ENCODE measurements around the gene CMIP. TPM values are rescaled to one million over a fixed set of nuclear protein-coding genes. Genes with fewer than 3 reads are reported as not detected.

CMIP gene
- total RNA-seq, 1 donor from 2014 or later: 163 TPM

DNA sequence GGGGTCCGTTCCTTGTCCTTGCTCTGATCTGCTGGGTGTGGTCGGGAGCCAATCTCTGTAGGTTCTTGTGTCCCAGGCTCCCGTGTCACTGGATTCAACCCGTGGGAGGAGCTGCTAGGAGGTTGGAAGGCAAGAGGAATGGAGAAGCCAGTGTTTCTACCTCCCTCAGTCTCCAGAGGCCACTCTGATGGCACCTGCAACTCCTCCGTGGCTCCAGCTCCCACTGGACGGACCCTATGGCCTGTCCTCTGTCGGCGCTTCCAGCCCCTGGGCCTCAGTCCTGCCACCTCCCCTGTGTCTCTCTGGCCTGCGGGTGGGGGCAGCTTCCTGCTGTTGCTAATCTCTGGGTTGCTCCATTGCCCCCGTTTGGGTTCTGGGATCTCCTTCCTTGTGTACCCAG lies 71.1 kb downstream of the CMIP start:
- TF ChIP-seq, protein P1, sequence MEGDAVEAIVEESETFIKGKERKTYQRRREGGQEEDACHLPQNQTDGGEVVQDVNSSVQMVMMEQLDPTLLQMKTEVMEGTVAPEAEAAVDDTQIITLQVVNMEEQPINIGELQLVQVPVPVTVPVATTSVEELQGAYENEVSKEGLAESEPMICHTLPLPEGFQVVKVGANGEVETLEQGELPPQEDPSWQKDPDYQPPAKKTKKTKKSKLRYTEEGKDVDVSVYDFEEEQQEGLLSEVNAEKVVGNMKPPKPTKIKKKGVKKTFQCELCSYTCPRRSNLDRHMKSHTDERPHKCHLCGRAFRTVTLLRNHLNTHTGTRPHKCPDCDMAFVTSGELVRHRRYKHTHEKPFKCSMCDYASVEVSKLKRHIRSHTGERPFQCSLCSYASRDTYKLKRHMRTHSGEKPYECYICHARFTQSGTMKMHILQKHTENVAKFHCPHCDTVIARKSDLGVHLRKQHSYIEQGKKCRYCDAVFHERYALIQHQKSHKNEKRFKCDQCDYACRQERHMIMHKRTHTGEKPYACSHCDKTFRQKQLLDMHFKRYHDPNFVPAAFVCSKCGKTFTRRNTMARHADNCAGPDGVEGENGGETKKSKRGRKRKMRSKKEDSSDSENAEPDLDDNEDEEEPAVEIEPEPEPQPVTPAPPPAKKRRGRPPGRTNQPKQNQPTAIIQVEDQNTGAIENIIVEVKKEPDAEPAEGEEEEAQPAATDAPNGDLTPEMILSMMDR (IDR thresholded peaks at IDR 0.05; ENCODE audit: partially characterized antibody, unreplicated experiment): no peak
- Mint-ChIP-seq H3K4me1 (ENCODE audit: low read depth, unreplicated experiment) (peaks cover 25% of the 10 kb centered on the region), H3K27me3 (ENCODE audit: unreplicated experiment) (peaks cover 19% of the 10 kb centered on the region), H3K36me3 (ENCODE audit: unreplicated experiment) (no peaks in the 10 kb centered on the region), H3K27ac (ENCODE audit: unreplicated experiment) (peak overlapping the region; percentile 91), H3K4me3 (ENCODE audit: unreplicated experiment) (peak overlapping the region; percentile 83), H3K9me3 (ENCODE audit: unreplicated experiment) (peaks cover 18% of the 10 kb centered on the region)
- no peak for DNase-seq

DNA sequence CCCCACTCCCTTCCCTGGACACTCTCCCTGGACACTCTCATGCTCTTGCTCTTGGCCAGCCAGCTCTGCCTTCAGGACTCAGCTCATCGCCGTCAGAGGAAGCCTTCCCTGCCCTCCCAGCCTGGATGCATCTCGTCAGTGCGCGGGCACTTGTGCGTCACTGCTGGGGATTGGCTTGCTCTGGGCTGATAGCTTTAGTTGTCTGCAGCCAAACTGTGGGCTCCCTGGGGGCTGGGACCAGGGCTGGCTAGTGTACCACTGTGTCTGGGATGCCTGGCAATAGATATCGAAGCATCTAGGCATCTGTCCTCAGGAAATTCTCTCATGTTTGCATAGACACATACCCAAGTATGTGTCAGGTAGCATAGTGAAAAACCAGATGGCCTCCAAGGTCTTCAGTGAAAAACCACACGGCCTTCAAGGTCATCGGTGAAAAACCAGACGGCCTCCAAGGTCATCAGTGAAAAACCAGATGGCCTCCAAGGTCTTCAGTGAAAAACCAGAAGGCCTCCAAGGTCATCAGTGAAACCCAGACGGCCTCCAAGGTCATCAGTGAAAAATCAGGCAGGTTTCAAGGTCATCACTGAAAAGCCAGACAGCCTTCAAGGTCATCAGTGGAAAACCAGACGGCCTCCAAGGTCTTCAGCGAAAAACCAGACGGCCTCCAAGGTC lies 72.0 kb downstream of the CMIP start:
- H3K4me3 Mint-ChIP-seq (ENCODE audit: unreplicated experiment): peak overlapping the region; percentile 83
- H3K36me3 Mint-ChIP-seq (ENCODE audit: unreplicated experiment): no peaks in the 10 kb centered on the region
- peaks cover 17% of the 10 kb centered on the region for H3K27me3 Mint-ChIP-seq (ENCODE audit: unreplicated experiment)
- no peak for DNase-seq
- H3K27ac Mint-ChIP-seq (ENCODE audit: unreplicated experiment): peak overlapping the region; percentile 91
- peaks cover 18% of the 10 kb centered on the region for H3K9me3 Mint-ChIP-seq (ENCODE audit: unreplicated experiment)
- TF ChIP-seq, protein P1 (IDR thresholded peaks at IDR 0.05; ENCODE audit: partially characterized antibody, unreplicated experiment): no peak
- peaks cover 33% of the 10 kb centered on the region for H3K4me1 Mint-ChIP-seq (ENCODE audit: low read depth, unreplicated experiment)

DNA sequence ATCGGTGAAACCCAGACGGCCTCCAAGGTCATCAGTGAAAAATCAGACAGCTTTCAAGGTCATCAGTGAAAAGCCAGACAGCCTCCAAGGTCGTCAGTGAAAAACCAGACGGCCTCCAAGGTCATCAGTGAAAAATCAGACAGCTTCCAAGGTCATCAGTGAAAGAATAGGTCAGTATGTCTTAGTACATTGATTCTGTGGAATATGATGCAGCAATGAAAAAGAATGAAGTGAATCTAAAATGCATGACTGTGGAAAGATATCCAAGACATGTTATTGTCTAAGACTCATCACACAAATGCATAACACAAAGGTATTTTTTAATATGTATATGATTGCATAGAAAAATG lies 72.5 kb downstream of the CMIP start:
- Mint-ChIP-seq H3K27me3 (ENCODE audit: unreplicated experiment) (peaks cover 17% of the 10 kb centered on the region), H3K9me3 (ENCODE audit: unreplicated experiment) (peaks cover 18% of the 10 kb centered on the region), H3K4me3 (ENCODE audit: unreplicated experiment) (no peak overlapping the region)

DNA sequence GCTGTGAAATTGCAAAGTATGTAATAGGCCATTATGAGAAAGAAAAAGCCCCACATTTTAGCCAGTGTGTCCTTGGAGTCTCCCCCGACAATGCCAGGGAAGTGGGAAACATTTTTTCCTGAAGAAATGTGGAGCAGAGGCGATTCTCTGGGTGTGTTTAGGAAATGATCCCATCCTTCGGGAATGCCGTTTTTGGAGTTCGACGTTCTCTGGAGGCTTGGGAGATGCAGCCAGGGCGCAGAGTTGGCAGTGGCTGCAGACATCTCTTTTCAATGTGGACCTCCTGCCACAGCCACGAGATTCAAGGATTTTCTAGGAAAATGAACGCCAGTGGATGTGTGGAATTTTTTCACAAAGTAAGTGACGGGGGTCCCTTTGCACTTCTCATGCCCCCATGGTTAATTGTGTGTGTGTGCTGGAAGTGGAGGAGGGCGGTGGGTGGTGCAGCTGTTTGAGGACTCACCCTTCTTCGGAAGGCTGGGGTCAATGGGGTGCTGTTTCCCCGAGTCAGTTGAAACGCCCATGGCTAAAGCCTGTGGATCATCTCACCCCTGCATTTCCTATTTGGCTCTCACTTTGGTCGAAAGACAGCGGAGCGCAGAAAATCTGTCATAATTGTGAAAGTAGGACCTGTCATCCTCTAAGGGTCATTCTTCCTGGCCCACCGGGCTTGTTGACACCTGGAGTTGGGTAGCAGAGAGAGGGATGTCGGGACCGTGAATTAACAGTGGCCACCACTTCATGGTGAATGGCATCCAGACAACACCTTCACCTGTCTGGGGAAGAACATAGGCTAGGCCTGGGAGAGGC lies 73.2 kb downstream of the CMIP start:
- TF ChIP-seq, protein P1 (IDR thresholded peaks at IDR 0.05; ENCODE audit: partially characterized antibody, unreplicated experiment): no peak
- peaks cover 16% of the 10 kb centered on the region for H3K27me3 Mint-ChIP-seq (ENCODE audit: unreplicated experiment)
- peaks cover 18% of the 10 kb centered on the region for H3K9me3 Mint-ChIP-seq (ENCODE audit: unreplicated experiment)
- H3K36me3 Mint-ChIP-seq (ENCODE audit: unreplicated experiment): no peaks in the 10 kb centered on the region
- no peak overlapping the region for H3K4me3 Mint-ChIP-seq (ENCODE audit: unreplicated experiment)
- DNase-seq: no peak
- no peak overlapping the region for H3K27ac Mint-ChIP-seq (ENCODE audit: unreplicated experiment)
- H3K4me1 Mint-ChIP-seq (ENCODE audit: low read depth, unreplicated experiment): peaks cover 35% of the 10 kb centered on the region

More for the DNA sequence above, 72.5 kb downstream of the CMIP start:
- TF ChIP-seq, protein P1 (IDR thresholded peaks at IDR 0.05; ENCODE audit: partially characterized antibody, unreplicated experiment): no peak
- DNase-seq: no peak
- Mint-ChIP-seq H3K36me3 (ENCODE audit: unreplicated experiment) (no peaks in the 10 kb centered on the region), H3K27ac (ENCODE audit: unreplicated experiment) (no peak overlapping the region), H3K4me1 (ENCODE audit: low read depth, unreplicated experiment) (peaks cover 35% of the 10 kb centered on the region)

DNA sequence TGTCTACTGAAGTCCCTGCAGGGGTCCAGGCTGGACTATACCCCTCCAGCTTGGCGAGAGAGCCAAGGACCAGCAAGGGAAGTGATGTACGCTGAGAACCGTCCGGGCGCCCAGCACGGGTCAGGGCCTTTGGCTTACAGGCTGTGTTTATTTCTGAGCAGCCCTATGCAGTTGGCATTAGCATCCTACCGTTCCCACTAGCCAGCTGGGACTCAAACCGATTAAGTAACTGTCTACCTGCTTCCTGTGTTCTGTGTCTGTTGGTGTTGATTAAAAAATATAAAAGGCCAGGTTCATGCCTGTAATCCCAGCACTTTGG lies 73.8 kb downstream of the CMIP start:
- Mint-ChIP-seq H3K4me3 (ENCODE audit: unreplicated experiment) (no peak overlapping the region), H3K27ac (ENCODE audit: unreplicated experiment) (no peak overlapping the region), H3K4me1 (ENCODE audit: low read depth, unreplicated experiment) (peaks cover 35% of the 10 kb centered on the region), H3K9me3 (ENCODE audit: unreplicated experiment) (peaks cover 19% of the 10 kb centered on the region), H3K36me3 (ENCODE audit: unreplicated experiment) (no peaks in the 10 kb centered on the region), H3K27me3 (ENCODE audit: unreplicated experiment) (peaks cover 14% of the 10 kb centered on the region)
- DNase-seq: no peak
- TF ChIP-seq, protein P1 (IDR thresholded peaks at IDR 0.05; ENCODE audit: partially characterized antibody, unreplicated experiment): no peak

Data from glutamatergic neuron (in vitro differentiated cells).